ENCODE data around the gene ARID5B. TPM values are rescaled to one million over a fixed set of nuclear protein-coding genes. Genes with fewer than 3 reads are reported as not detected.
"Not testable (repeated sequence)": the region's sequence is repeated elsewhere in the genome, so short reads cannot be mapped to it uniquely, and the experiment has no call there.

ARID5B gene
- total and polyA plus RNA-seq, 5 donors, result 13.7 to 31.8 (median 19.3) TPM

DNA sequence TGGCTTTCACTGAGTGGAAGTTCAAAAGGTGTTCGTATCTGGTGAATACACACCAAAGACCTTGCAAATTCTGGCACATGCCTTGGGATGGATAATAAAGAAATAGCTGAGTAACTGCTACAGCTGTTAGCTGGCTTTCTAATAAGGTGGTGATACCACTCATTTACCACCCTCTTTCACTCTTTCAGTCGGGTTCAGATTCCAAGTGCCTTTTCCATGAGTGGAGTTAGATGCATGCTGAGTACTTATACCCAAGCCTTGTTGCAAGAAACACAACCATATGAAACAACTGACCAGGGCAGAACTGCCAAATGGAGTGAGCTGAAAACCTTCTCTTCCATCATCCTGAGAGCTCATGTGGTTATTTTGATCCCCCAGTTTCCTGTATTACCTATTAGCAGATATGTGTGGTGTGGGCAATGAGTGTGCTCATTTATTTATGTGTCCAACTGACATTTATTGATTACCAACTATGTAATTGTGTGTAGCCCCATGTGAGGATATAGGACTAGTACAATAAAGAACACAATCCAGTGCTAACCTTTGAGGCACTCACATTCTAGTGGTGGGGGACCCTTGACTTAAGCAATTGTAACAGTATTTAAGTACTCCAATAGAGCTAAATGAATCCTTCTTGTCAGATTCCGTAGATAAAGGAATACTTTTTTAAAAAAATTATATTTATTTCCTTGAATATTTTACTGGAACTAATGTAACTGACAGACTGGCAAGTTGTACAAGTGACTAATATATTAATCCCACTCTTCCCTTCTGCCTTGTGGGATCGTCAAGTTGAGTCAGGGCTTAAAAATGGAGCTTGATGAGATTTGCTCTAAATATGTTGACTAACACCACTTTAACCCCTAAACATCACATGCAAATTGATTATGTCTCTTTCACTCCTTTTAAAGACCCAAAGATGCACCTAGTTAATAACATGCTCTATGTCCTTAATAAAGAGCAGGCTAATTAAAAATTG lies 124.7 kb downstream of the ARID5B start:
- 80% methylated on average over 4 of the region's 4 CpGs for WGBS
- H3K4me3 ChIP-seq (ENCODE audit: low read length), result no peak overlapping the region
- no peak for ATAC-seq
- H3K27me3 ChIP-seq (ENCODE audit: control insufficient read depth, insufficient read depth), result no peaks in the 10 kb centered on the region
- DNase-seq, result no peak
- H3K4me1 ChIP-seq (ENCODE audit: control insufficient read depth, insufficient read depth, low read length), result peaks cover 4% of the 10 kb centered on the region
- H3K9me3 ChIP-seq (ENCODE audit: control insufficient read depth, low read length), result no peaks in the 10 kb centered on the region
- intact Hi-C loops (cut with DNase I), result no loop called here
- H3K27ac ChIP-seq (ENCODE audit: low read length), result no peak overlapping the region

DNA sequence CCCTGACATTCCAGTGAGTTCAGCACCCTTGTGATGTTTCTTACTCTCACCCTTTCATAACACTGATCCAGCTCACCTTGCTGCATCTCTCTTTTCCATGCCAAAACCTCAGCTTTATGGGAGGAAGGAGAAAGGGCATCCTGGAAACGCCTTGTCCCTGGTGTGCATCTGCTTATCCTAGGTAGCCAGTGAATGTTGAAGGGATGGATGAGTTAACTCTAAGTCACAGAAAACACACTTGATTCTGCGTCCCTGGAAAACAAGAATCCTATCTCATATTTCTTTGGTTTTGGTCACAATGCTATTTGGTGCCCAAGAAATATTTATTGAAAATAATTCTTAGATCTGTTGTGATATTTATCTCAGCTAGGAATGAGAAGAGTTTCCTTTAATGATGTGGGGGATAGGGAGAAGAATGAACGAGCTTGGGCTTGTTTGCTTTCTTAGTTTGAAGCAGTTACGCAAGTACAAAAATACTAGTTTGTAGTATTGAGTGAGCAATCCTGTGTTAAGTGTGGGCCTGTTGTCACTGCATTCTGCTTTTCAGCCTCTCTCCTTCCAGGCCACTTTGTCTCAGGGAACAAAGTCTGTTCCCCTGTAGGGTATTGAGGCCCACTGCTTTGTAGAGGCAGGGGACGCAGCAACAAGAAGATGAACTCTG lies 126.5 kb downstream of the ARID5B start:
- DNase-seq (no peak), ATAC-seq (no peak)
- Histone ChIP-seq H3K9me3 (ENCODE audit: control insufficient read depth, low read length) (no peaks in the 10 kb centered on the region), H3K27me3 (ENCODE audit: control insufficient read depth, insufficient read depth) (no peaks in the 10 kb centered on the region), H3K4me3 (ENCODE audit: low read length) (no peak overlapping the region), H3K27ac (ENCODE audit: low read length) (no peak overlapping the region), H3K4me1 (ENCODE audit: control insufficient read depth, insufficient read depth, low read length) (peaks cover 2% of the 10 kb centered on the region)
- intact Hi-C loops (cut with DNase I), result no loop called here
- 93% methylated on average over 5 of the region's 5 CpGs for WGBS

DNA sequence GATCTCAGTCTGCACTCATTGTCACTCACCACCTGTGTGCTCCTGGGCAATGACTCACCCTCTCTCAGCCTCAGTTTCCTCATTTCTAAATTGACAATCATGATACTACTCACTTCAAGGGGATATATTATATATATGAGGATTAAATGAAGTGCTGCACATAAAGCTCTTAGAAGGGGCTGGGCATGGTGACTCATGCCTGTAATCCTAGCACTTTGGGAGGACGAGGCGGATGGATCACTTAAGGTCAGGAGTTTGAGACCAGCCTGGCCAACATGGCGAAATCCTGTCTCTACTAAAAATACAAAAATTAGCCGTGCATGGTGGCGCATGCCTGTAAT lies 127.0 kb downstream of the ARID5B start:
- intact Hi-C loops (cut with DNase I); H3K9me3 ChIP-seq (ENCODE audit: control insufficient read depth, low read length); DNase-seq; H3K27ac ChIP-seq (ENCODE audit: low read length); ATAC-seq; H3K4me1 ChIP-seq (ENCODE audit: control insufficient read depth, insufficient read depth, low read length); H3K4me3 ChIP-seq (ENCODE audit: low read length); H3K27me3 ChIP-seq (ENCODE audit: control insufficient read depth, insufficient read depth): not testable (repeated sequence)
- WGBS, result 98% methylated on average over 5 of the region's 5 CpGs

DNA sequence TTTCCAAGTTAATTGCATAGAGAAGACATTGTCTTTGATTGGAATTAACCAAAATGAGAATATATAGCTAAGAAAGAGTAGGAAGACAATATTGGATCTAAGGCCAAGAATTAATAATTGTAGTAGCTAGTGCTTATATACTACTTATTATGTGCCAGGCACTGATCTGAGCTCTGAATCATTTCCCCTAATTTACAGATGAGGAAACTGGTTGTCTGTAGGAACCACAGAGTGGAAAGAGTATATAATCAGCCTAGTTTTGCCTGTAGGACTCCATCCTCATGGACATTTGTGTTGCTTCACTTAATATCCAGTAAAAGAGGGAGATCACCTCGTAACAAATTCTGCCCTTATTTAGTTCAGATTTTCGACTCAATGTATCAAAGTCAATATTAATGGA lies 127.9 kb downstream of the ARID5B start:
- Histone ChIP-seq H3K4me1 (ENCODE audit: control insufficient read depth, insufficient read depth, low read length) (peaks cover 2% of the 10 kb centered on the region), H3K9me3 (ENCODE audit: control insufficient read depth, low read length) (no peaks in the 10 kb centered on the region), H3K27me3 (ENCODE audit: control insufficient read depth, insufficient read depth) (no peaks in the 10 kb centered on the region), H3K27ac (ENCODE audit: low read length) (no peak overlapping the region), H3K4me3 (ENCODE audit: low read length) (no peak overlapping the region)
- intact Hi-C loops (cut with DNase I), result no loop called here
- DNase-seq (no peak), ATAC-seq (no peak)
- 94% methylated on average over 2 of the region's 2 CpGs for WGBS

DNA sequence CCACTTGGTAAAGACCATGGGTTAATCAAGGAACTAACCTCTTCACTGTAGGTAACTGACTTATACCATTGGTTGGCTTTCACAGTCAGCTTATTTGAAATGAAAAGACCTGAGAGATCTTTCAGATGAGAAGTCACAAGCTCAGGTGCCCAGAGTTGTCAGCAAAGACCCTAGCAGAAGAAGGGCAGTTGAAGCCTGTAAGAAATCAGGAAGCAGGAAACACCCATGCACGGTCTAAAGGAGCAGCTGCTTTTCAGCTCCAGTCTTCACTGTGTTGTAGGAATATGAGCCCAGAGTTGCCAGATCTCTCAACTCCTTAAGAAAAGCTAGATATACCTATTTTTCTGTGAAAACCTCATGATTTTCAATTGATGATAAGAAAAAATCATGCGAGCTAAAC lies 130.0 kb downstream of the ARID5B start:
- ATAC-seq, result no peak
- no peaks in the 10 kb centered on the region for H3K27me3 ChIP-seq (ENCODE audit: control insufficient read depth, insufficient read depth)
- no peak overlapping the region for H3K4me3 ChIP-seq (ENCODE audit: low read length)
- no peaks in the 10 kb centered on the region for H3K4me1 ChIP-seq (ENCODE audit: control insufficient read depth, insufficient read depth, low read length)
- H3K27ac ChIP-seq (ENCODE audit: low read length), result no peak overlapping the region
- H3K9me3 ChIP-seq (ENCODE audit: control insufficient read depth, low read length), result no peaks in the 10 kb centered on the region
- WGBS, result 80% methylated on average over 2 of the region's 2 CpGs
- no peak for DNase-seq
- intact Hi-C loops (cut with DNase I), result loop anchor here in 1 of 4 donors (10.0 kb wide), 1 partner anchor 127 kb away; the partner anchor contains the start of gene ARID5B

DNA sequence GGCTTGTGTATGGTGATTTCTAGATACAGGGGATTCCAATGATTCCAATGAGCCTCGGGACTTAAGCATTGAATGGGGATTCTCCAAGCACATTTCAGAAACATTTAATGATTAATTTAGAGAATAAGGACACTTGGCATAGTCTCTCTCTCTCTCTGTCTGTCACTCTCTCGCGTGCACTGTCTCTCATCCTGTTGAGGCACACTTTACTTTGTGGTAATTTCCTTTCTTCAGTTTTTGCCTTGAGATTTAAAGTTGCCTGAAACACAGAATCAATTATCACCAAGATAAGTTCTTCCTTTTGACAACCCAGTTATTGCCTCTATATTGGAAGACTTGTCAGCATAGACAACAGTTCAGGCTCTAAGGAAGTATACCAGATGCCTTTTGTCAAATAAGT lies 131.6 kb downstream of the ARID5B start:
- no peak overlapping the region for H3K4me3 ChIP-seq (ENCODE audit: low read length)
- no peaks in the 10 kb centered on the region for H3K27me3 ChIP-seq (ENCODE audit: control insufficient read depth, insufficient read depth)
- no peaks in the 10 kb centered on the region for H3K9me3 ChIP-seq (ENCODE audit: control insufficient read depth, low read length)
- H3K4me1 ChIP-seq (ENCODE audit: control insufficient read depth, insufficient read depth, low read length), result no peaks in the 10 kb centered on the region
- no peak overlapping the region for H3K27ac ChIP-seq (ENCODE audit: low read length)
- DNase-seq (no peak), ATAC-seq (no peak)
- intact Hi-C loops (cut with DNase I), result loop anchor here in 1 of 4 donors (10.0 kb wide), 1 partner anchor 128 kb away; the partner anchor contains the start of gene ARID5B
- 87% methylated on average over 3 of the region's 3 CpGs for WGBS

DNA sequence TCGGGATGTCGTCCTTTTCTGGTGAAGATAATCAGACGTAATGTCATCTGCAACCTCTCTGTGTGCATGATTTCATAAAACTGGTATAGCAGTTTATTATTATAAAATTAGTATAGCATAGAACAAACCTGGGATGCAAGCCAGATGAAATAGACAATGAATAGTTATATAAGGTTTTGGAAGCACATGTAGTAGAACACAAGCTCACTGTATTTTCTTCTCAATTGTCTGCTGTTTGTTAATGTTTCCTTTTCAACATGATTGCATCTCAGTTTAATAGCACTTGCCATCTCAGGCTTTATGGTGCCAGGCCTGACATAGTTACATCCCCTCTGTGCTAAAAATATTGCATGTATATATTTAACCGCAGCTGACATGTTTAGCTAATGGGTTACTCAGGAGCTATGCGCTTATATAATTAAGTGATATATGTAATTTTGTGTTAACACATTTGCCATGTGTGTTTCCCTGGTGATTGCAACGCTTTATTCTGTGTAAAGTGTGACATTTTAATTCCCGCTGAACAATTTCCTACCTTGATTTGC lies 132.7 kb downstream of the ARID5B start:
- intact Hi-C loops (cut with DNase I), result loop anchor here in 1 of 4 donors (10.0 kb wide), 1 partner anchor 129 kb away; the partner anchor contains the start of gene ARID5B
- H3K4me3 ChIP-seq (ENCODE audit: low read length), result no peak overlapping the region
- DNase-seq (no peak), ATAC-seq (no peak)
- 77% methylated on average over 7 of the region's 7 CpGs for WGBS
- no peak overlapping the region for H3K27ac ChIP-seq (ENCODE audit: low read length)
- H3K4me1 ChIP-seq (ENCODE audit: control insufficient read depth, insufficient read depth, low read length), result no peaks in the 10 kb centered on the region
- no peaks in the 10 kb centered on the region for H3K27me3 ChIP-seq (ENCODE audit: control insufficient read depth, insufficient read depth)
- H3K9me3 ChIP-seq (ENCODE audit: control insufficient read depth, low read length), result no peaks in the 10 kb centered on the region

DNA sequence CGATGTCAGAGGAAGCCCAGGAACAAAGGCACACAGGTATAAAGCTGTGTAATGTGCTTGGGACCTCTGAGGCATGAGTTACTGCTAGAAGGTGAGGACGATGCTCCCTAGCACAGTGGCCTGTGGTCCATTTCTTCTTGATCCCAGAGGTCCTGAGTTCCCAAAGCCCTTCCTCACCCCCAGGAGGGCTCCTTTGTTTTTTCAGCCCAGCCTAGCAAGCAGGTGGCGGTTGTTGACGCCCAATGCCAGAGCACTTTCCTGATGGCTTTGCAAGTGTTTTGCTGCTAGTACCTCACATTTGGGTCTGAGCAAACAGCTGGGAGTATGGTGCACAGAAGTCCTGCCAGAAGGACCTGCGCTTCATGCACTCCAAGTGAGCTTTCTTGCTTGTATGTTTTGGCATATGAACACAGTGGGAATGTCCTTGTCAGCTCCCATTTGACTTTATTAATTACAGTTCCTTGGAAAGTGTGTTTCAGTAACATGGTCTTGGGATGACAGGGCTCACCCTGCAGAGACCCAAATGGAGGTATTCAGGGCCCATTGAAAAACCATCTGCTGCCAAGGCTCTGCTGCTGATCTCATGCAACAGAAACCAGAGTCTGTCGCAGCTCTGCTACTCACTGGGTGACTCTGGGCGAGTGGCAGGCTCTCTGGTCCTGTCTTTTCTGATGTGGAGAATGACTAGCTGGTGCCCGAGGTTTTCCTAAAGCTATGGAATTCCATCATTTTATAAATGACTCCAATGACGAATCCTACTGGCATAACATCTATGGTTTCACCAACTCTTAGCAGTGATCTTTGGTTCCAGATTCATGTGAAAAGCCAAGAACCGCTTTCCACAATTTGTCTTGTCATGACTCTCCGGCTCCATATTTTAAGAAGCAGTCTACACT lies 134.9 kb downstream of the ARID5B start:
- Histone ChIP-seq H3K4me1 (ENCODE audit: control insufficient read depth, insufficient read depth, low read length) (no peaks in the 10 kb centered on the region), H3K9me3 (ENCODE audit: control insufficient read depth, low read length) (no peaks in the 10 kb centered on the region), H3K27ac (ENCODE audit: low read length) (no peak overlapping the region), H3K4me3 (ENCODE audit: low read length) (no peak overlapping the region), H3K27me3 (ENCODE audit: control insufficient read depth, insufficient read depth) (no peaks in the 10 kb centered on the region)
- DNase-seq (no peak), ATAC-seq (no peak)
- WGBS, result 93% methylated on average over 11 of the region's 11 CpGs
- intact Hi-C loops (cut with DNase I), result loop anchor here in 3 of 4 donors (5.0 to 10.0 kb wide), 3 partner anchors 132 to 206 kb away; partner anchors contain the start of gene ARID5B (in 2 of the 3)

DNA sequence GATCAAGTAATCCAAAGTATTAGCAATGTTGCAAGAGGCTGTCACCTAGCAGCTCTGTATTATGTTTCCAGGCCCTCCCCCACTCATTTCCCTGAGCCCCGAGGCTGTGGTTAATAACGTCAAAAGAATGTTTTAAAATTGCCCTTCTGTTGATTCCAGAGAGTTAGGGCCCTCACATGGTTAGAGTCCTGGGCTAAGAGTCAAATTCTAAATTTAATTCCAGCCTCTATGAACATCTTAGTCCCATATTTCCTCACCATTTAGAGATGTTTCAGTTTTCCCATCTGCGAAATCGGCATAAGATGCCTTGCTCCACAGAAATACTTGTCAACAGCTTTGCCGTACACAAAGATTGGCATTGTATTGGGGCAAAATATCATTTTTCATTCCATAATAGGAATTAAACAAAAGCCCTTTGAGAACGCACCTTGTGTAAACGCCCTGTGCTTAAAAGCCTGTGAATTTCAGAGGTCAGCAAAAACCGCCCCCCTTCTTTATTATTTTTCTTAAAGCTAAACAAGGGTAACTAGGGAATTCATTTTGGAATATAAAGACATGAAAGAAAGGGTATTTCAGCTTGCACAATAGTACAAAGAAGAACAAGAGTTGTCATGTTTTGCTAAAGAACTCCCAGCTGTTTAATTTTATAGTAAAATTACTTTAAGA lies 135.8 kb downstream of the ARID5B start:
- Histone ChIP-seq H3K4me1 (ENCODE audit: control insufficient read depth, insufficient read depth, low read length) (no peaks in the 10 kb centered on the region), H3K9me3 (ENCODE audit: control insufficient read depth, low read length) (no peaks in the 10 kb centered on the region), H3K27me3 (ENCODE audit: control insufficient read depth, insufficient read depth) (no peaks in the 10 kb centered on the region), H3K4me3 (ENCODE audit: low read length) (no peak overlapping the region), H3K27ac (ENCODE audit: low read length) (no peak overlapping the region)
- DNase-seq, result no peak
- WGBS, result 70% methylated on average over 8 of the region's 8 CpGs
- intact Hi-C loops (cut with DNase I), result loop anchor here in 3 of 4 donors (5.0 to 10.0 kb wide), 3 partner anchors 132 to 205 kb away; partner anchors contain the start of gene ARID5B (in 2 of the 3)
- peak in 1 of 2 donors; percentile 34 for ATAC-seq

Data from right cardiac atrium (tissue), 5 donors.